ENCODE data around the gene RGS10.

- TF ChIP-seq CTCF (conservative IDR thresholded peaks at IDR 0.05) (no peak), EZH2 (IDR thresholded peaks at IDR 0.05; ENCODE audit: low read depth) (no peak)
Measured at GRCh38 chr10:119468542-119469324, 73.8 kb downstream of the RGS10 start.
